Endothelial cell (in vitro differentiated cells): ENCODE measurements around the gene SLC17A8. TPM values are rescaled to one million over a fixed set of nuclear protein-coding genes. Genes with fewer than 3 reads are reported as not detected.

Source experiments
- DNase-seq: peaks from one replicate; pipeline ENCODE4 v3.0.0; 2021; ENCODE audit warnings: low spot score
- H3K27ac Mint-ChIP-seq: one replicate; pipeline ENCODE4 v1.8.0; 2021; ENCODE audit warnings: mixed read lengths, inconsistent platforms; ENCODE audit not compliant: unreplicated experiment
- H3K27me3 Mint-ChIP-seq: one replicate; pipeline ENCODE4 v1.8.0; 2021; ENCODE audit warnings: mild to moderate bottlenecking, moderate library complexity, mixed read lengths, inconsistent platforms; ENCODE audit not compliant: unreplicated experiment
- H3K36me3 Mint-ChIP-seq: one replicate; pipeline ENCODE4 v1.8.0; 2021; ENCODE audit warnings: mild to moderate bottlenecking, low read depth, mixed read lengths, inconsistent platforms; ENCODE audit not compliant: unreplicated experiment
- H3K4me1 Mint-ChIP-seq: one replicate; pipeline ENCODE4 v1.8.0; 2021; ENCODE audit warnings: mild to moderate bottlenecking, mixed read lengths, inconsistent platforms; ENCODE audit not compliant: unreplicated experiment
- H3K4me3 Mint-ChIP-seq: one replicate; pipeline ENCODE4 v1.8.0; 2021; ENCODE audit warnings: mild to moderate bottlenecking, mixed read lengths, inconsistent platforms; ENCODE audit not compliant: unreplicated experiment
- H3K9me3 Mint-ChIP-seq: one replicate; pipeline ENCODE4 v1.8.0; 2021; ENCODE audit warnings: mixed read lengths, inconsistent platforms; ENCODE audit not compliant: unreplicated experiment
- total RNA-seq: library from RNA; stranded (reverse); fragmentation: NEBNext Ultra II Directional; extraction: Animal tissue kit (Norgen Biotek cat#: 25700); gene quantifications from one replicate; pipeline ENCODE4 v1.2.1, GENCODE V29; 2021; ENCODE audit not compliant: unreplicated experiment
- TF ChIP-seq, protein P1 (sequence below): fragments of 200-600 bp; sonication (generic); IDR thresholded peaks from one replicate; pipeline ENCODE4 v1.5.0; 2021; ENCODE audit warnings: antibody characterized with exemption; ENCODE audit not compliant: unreplicated experiment

The SLC17A8 gene
- total RNA-seq, 1 donor from 2014 or later, result not detected

DNA sequence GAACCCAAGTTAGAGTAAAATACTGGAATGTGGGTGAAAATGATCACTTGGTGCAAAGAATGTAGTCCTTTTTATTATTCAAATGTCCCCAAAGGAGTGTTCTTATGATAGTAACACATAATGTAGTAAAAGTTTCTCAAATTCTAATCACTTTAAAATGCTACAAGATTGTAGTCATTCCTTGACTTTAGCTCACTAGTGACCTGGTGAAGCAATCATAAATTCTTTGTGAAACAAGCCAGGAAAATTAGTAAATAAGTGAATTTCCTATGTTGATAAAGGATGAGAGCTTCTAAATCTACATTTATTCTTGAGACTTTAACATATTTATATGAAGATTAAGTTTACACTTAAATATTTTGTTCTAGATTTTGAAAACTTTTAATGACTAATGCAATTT lies 30.7 kb upstream of the SLC17A8 start:
- Mint-ChIP-seq H3K4me1 (no peaks in the 10 kb centered on the region), H3K27me3 (no peaks in the 10 kb centered on the region), H3K9me3 (no peaks in the 10 kb centered on the region), H3K36me3 (peaks cover 13% of the 10 kb centered on the region), H3K27ac (no peak overlapping the region), H3K4me3 (no peak overlapping the region)
- DNase-seq, result no peak
- TF ChIP-seq, protein P1, sequence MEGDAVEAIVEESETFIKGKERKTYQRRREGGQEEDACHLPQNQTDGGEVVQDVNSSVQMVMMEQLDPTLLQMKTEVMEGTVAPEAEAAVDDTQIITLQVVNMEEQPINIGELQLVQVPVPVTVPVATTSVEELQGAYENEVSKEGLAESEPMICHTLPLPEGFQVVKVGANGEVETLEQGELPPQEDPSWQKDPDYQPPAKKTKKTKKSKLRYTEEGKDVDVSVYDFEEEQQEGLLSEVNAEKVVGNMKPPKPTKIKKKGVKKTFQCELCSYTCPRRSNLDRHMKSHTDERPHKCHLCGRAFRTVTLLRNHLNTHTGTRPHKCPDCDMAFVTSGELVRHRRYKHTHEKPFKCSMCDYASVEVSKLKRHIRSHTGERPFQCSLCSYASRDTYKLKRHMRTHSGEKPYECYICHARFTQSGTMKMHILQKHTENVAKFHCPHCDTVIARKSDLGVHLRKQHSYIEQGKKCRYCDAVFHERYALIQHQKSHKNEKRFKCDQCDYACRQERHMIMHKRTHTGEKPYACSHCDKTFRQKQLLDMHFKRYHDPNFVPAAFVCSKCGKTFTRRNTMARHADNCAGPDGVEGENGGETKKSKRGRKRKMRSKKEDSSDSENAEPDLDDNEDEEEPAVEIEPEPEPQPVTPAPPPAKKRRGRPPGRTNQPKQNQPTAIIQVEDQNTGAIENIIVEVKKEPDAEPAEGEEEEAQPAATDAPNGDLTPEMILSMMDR, result no peak

DNA sequence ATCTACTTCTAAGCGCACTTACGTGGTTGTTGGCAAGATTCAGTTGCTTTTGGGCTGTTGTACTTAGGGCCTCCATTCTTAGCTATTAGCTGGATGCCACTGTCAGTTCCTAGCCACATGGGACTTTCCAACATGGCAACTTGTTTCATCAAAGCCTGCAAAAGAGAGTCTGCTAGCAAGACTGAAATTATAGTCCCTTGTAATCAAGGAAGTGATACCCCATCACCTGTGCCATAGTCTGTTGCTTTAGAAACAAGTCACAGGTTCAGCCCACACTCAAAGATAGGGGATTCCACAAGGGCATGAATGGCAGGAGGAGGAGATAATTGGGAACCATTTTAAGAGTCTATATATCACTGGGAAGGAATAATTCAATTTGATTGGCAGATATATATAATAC lies 27.1 kb upstream of the SLC17A8 start:
- Mint-ChIP-seq H3K36me3 (peaks cover 21% of the 10 kb centered on the region), H3K4me3 (no peak overlapping the region), H3K27me3 (no peaks in the 10 kb centered on the region), H3K27ac (no peak overlapping the region), H3K9me3 (no peaks in the 10 kb centered on the region), H3K4me1 (no peaks in the 10 kb centered on the region)
- no peak for DNase-seq
- TF ChIP-seq, protein P1, result no peak

DNA sequence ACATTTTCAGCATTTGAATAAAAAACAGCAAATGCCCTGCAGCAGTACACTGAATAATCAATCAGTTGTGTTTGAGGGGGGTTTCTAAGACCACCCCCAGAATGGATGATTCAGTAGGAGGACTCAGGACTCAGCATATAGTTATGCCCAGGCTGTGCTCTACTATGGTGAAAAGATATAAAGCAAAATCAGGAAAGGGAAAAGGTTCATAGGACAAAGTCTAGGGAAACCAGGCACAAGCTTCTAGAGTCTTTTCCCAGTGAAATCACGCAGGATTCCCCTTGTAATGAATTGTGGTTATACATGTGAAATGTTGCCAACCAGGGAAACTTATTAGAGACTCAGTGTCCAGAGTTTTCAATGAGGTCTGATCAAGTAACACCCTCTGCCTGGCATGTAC lies 25.0 kb upstream of the SLC17A8 start:
- H3K27ac Mint-ChIP-seq, result no peak overlapping the region
- H3K36me3 Mint-ChIP-seq, result peaks cover 25% of the 10 kb centered on the region
- H3K4me3 Mint-ChIP-seq, result no peak overlapping the region
- no peaks in the 10 kb centered on the region for H3K27me3 Mint-ChIP-seq
- TF ChIP-seq, protein P1, result no peak
- DNase-seq, result no peak
- H3K4me1 Mint-ChIP-seq, result no peaks in the 10 kb centered on the region
- no peaks in the 10 kb centered on the region for H3K9me3 Mint-ChIP-seq

DNA sequence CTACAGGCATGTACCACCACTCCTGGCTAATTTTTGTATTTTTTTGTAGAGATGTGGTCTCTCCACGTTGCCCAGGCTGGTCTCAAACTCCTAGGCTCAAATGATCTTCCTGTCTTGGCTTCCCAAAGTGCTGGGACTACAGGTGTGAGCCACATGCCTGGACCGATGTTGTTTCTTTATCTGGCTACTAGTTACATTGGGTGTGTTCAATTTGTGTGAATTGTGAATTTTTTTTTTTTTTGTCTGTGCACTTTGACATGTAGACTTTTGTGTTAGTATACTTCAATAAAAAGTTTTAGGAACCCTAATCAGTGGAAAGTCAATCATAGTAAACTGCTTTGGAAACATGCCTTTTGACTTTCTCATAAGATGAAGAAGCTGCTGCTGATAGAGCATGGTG lies 24.0 kb upstream of the SLC17A8 start:
- Mint-ChIP-seq H3K4me3 (no peak overlapping the region), H3K36me3 (peaks cover 25% of the 10 kb centered on the region), H3K27me3 (no peaks in the 10 kb centered on the region), H3K27ac (no peak overlapping the region), H3K9me3 (no peaks in the 10 kb centered on the region), H3K4me1 (no peaks in the 10 kb centered on the region)
- TF ChIP-seq, protein P1, result no peak
- no peak for DNase-seq

DNA sequence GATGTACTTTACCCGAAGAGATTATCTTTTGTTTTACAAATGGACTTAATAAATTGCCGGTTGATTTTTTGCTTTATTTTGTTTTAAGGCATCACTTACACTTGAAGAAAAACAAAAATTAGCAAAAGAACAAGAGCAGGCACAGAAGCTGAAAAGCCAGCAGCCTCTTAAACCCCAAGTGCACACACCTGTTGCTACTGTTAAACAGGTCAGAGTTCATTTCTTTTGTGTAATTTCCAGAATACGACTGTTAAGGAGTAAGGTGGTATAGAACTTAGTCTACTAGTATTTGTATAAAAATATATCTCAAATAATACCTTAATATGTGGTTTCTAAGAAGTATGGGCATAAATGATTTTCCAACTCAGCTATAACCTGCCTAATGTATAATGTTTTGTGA lies 19.6 kb upstream of the SLC17A8 start:
- no peak for DNase-seq
- H3K4me1 Mint-ChIP-seq, result no peaks in the 10 kb centered on the region
- H3K9me3 Mint-ChIP-seq, result no peaks in the 10 kb centered on the region
- peaks cover 9% of the 10 kb centered on the region for H3K36me3 Mint-ChIP-seq
- H3K27me3 Mint-ChIP-seq, result no peaks in the 10 kb centered on the region
- TF ChIP-seq, protein P1, result no peak
- no peak overlapping the region for H3K4me3 Mint-ChIP-seq
- no peak overlapping the region for H3K27ac Mint-ChIP-seq
